Lung microvascular endothelial cell (primary cell): ENCODE measurements around the gene GIT1. TPM values are rescaled to one million over a fixed set of nuclear protein-coding genes. Genes with fewer than 3 reads are reported as not detected.
"Not testable (repeated sequence)": the region's sequence is repeated elsewhere in the genome, so short reads cannot be mapped to it uniquely, and the experiment has no call there.

Experiments
- DNase-seq, 2 donors: peaks; one replicate each; pipeline versions ENCODE4 v3.0.0 to v3.0.0-alpha.2; 2010; ENCODE audit warnings: low read depth in 2 of 2
- total RNA-seq: library from RNA; depleted of rRNA; stranded (reverse); fragments of >200 nt; gene quantifications from 2 replicates; pipeline ENCODE4 v1.2.1, GENCODE V29; 2014

GIT1 gene
- total RNA-seq, 1 donor from 2014 or later: 35.7 TPM

GRCh38 chr17:29567554-29568330 is 21.7 kb downstream of the GIT1 start:
- peak; percentile 38 to 45 for DNase-seq

GRCh38 chr17:29567304-29567553 is 22.2 kb downstream of the GIT1 start:
- no peak for DNase-seq

GRCh38 chr17:29566473-29567303 is 22.8 kb downstream of the GIT1 start, which contains the start of gene ABHD15:
Gene ABHD15, minus strand, starts transcription at chr17:29567037. Its CDS starts 71 bp downstream, at chr17:29566966.
- DNase-seq: peak; percentile 75 to 78

GRCh38 chr17:29565643-29566472 is 23.6 kb downstream of the GIT1 start:
- peak in 1 of 2 donors; percentile 38 for DNase-seq

GRCh38 chr17:29563816-29564215 is 25.6 kb downstream of the GIT1 start:
- no peak for DNase-seq

GRCh38 chr17:29562615-29563014 is 26.8 kb downstream of the GIT1 start:
- DNase-seq: no peak

GRCh38 chr17:29561554-29562517 is 27.6 kb downstream of the GIT1 start:
- DNase-seq: peak in 1 of 2 donors; percentile 33

- no peak for DNase-seq
Observed at GRCh38 chr17:29560316-29560715, 29.1 kb downstream of the GIT1 start.

GRCh38 chr17:29559640-29560039 is 29.8 kb downstream of the GIT1 start:
- no peak for DNase-seq

- DNase-seq: not testable (repeated sequence)
Observed at GRCh38 chr17:29558139-29558538, 31.3 kb downstream of the GIT1 start.

- DNase-seq: no peak
Observed at GRCh38 chr17:29557739-29558116, 31.7 kb downstream of the GIT1 start.

- DNase-seq: no peak
Observed at GRCh38 chr17:29557085-29557738, 32.2 kb downstream of the GIT1 start.

GRCh38 chr17:29555840-29556239 is 33.6 kb downstream of the GIT1 start:
- no peak for DNase-seq

- DNase-seq: no peak
Observed at GRCh38 chr17:29549177-29549923, 40.1 kb downstream of the GIT1 start.

- DNase-seq: no peak
Observed at GRCh38 chr17:29546830-29547229, 42.6 kb downstream of the GIT1 start.

- peak; percentile 8 to 43 for DNase-seq
Observed at GRCh38 chr17:29546085-29546484, 43.4 kb downstream of the GIT1 start.

- DNase-seq: no peak
Observed at GRCh38 chr17:29544066-29544465, 45.4 kb downstream of the GIT1 start.

GRCh38 chr17:29533976-29534375 is 55.5 kb downstream of the GIT1 start:
- DNase-seq: no peak

- no peak for DNase-seq
Observed at GRCh38 chr17:29526322-29526721, 63.1 kb downstream of the GIT1 start.

GRCh38 chr17:29524692-29525091 is 64.8 kb downstream of the GIT1 start:
- DNase-seq: no peak
